Endodermal cell (in vitro differentiated cells): Measurements from ENCODE around the gene CDH4. TPM values are rescaled to one million over a fixed set of nuclear protein-coding genes. Genes with fewer than 3 reads are reported as not detected.

Experiments
- DNase-seq: peaks from one replicate; pipeline ENCODE4 v3.0.0-alpha.2; 2017
- H3K27ac ChIP-seq: 2 replicates; pipeline ENCODE4 v1.5.1; 2013; ENCODE audit warnings: mild to moderate bottlenecking, low read depth, low read length, moderate library complexity
- H3K27me3 ChIP-seq: 2 replicates; pipeline ENCODE4 v1.6.1; 2013; ENCODE audit warnings: mild to moderate bottlenecking, low read length, moderate library complexity; ENCODE audit not compliant: insufficient read depth, control insufficient read depth, poor library complexity, severe bottlenecking
- H3K36me3 ChIP-seq: 2 replicates; pipeline ENCODE4 v1.7.0; 2013; ENCODE audit warnings: mild to moderate bottlenecking, low read length, moderate library complexity; ENCODE audit not compliant: control insufficient read depth, insufficient read depth
- H3K4me1 ChIP-seq: one replicate; pipeline ENCODE4 v1.7.0; 2013; ENCODE audit warnings: low read length; ENCODE audit not compliant: control insufficient read depth, insufficient read depth
- H3K4me3 ChIP-seq: 2 replicates; pipeline ENCODE4 v1.5.1; 2013; ENCODE audit warnings: mild to moderate bottlenecking, low read length, moderate library complexity
- H3K9ac ChIP-seq: 2 replicates; pipeline ENCODE4 v1.6.1; 2013; ENCODE audit warnings: mild to moderate bottlenecking, low read length, moderate library complexity; ENCODE audit not compliant: poor library complexity, severe bottlenecking; ENCODE audit errors: extremely low read depth
- H3K9me3 ChIP-seq: 2 replicates; pipeline ENCODE4 v1.6.1; 2013; ENCODE audit warnings: mild to moderate bottlenecking, low read length, moderate library complexity; ENCODE audit not compliant: control insufficient read depth
- H3K27ac Mint-ChIP-seq: 2 replicates; pipeline ENCODE4 v1.8.0; 2020; ENCODE audit warnings: mixed read lengths
- H3K27me3 Mint-ChIP-seq: 2 replicates; pipeline ENCODE4 v1.8.0; 2021; ENCODE audit warnings: mild to moderate bottlenecking, mixed read lengths; ENCODE audit not compliant: insufficient read depth
- H3K36me3 Mint-ChIP-seq: 2 replicates; pipeline ENCODE4 v1.8.0; 2020; ENCODE audit warnings: low read depth, mixed read lengths
- H3K4me1 Mint-ChIP-seq: 2 replicates; pipeline ENCODE4 v1.8.0; 2020; ENCODE audit warnings: mixed read lengths
- H3K4me3 Mint-ChIP-seq: 2 replicates; pipeline ENCODE4 v1.8.0; 2020; ENCODE audit warnings: mild to moderate bottlenecking, moderate library complexity, mixed read lengths
- H3K9me3 Mint-ChIP-seq: 2 replicates; pipeline ENCODE4 v1.8.0; 2020; ENCODE audit warnings: mild to moderate bottlenecking, mixed read lengths
- CTCF ChIP-seq: fragments of 200-600 bp; sonication (generic); conservative IDR thresholded peaks from 2 replicates; pipeline ENCODE4 v1.5.0; 2021; ENCODE audit warnings: antibody characterized with exemption, mild to moderate bottlenecking
- WGBS, 2 experiments: methylation state at CpG; one replicate each; pipeline versions ENCODE4 v1.1.5 to v1.1.7; 2013; ENCODE audit warnings: missing lambda C conversion rate in 2 of 2, mixed read lengths in 1 of 2; ENCODE audit not compliant: insufficient coverage in 1 of 2, insufficient read length in 1 of 2; 5-methylcytosine and 5-hydroxymethylcytosine counted together
- total RNA-seq, 2 donors: library from RNA; stranded (reverse); fragmentation: NEBNext Ultra II Directional in 1 of 2; extraction: Animal tissue kit (Norgen Biotek cat#: 25700) in 1 of 2; gene quantifications; 2 replicates in 1 of 2; 3 replicates in 1 of 2; pipeline ENCODE4 v1.2.1, GENCODE V29; 2021

The CDH4 gene
- total RNA-seq, 2 donors from 2014 or later: 1.8 to 5.8 TPM

GRCh38 chr20:61965606-61966491, 713.8 kb downstream of the CDH4 start:
- no peak overlapping the region for H3K4me3 Mint-ChIP-seq
- peak; percentile 88 for DNase-seq
- no peaks in the 10 kb centered on the region for H3K36me3 ChIP-seq
- H3K4me3 ChIP-seq: no peak overlapping the region
- 64 to 96% methylated on average over 3 to 44 of the region's 49 CpGs for WGBS, 2 experiments
- H3K27me3 Mint-ChIP-seq: no peaks in the 10 kb centered on the region
- H3K9me3 ChIP-seq: no peaks in the 10 kb centered on the region
- peaks cover 3% of the 10 kb centered on the region for H3K36me3 Mint-ChIP-seq
- no peak overlapping the region for H3K9ac ChIP-seq
- H3K27me3 ChIP-seq: no peaks in the 10 kb centered on the region
- H3K4me1 Mint-ChIP-seq: no peaks in the 10 kb centered on the region
- H3K27ac Mint-ChIP-seq: no peak overlapping the region
- no peaks in the 10 kb centered on the region for H3K4me1 ChIP-seq
- H3K27ac ChIP-seq: no peak overlapping the region
- peak; percentile 27 for TF ChIP-seq CTCF
- H3K9me3 Mint-ChIP-seq: no peaks in the 10 kb centered on the region

- H3K27ac Mint-ChIP-seq: no peak overlapping the region
- no peak for TF ChIP-seq CTCF
- no peaks in the 10 kb centered on the region for H3K4me1 ChIP-seq
- peaks cover 2% of the 10 kb centered on the region for H3K36me3 Mint-ChIP-seq
- no peaks in the 10 kb centered on the region for H3K9me3 Mint-ChIP-seq
- H3K9ac ChIP-seq: no peak overlapping the region
- no peak overlapping the region for H3K27ac ChIP-seq
- H3K27me3 Mint-ChIP-seq: no peaks in the 10 kb centered on the region
- H3K4me3 ChIP-seq: no peak overlapping the region
- H3K36me3 ChIP-seq: peaks cover 1% of the 10 kb centered on the region
- 93 to 96% methylated on average over 11 to 25 of the region's 25 CpGs for WGBS, 2 experiments
- no peaks in the 10 kb centered on the region for H3K9me3 ChIP-seq
- no peaks in the 10 kb centered on the region for H3K27me3 ChIP-seq
- H3K4me1 Mint-ChIP-seq: no peaks in the 10 kb centered on the region
- DNase-seq: no peak
- no peak overlapping the region for H3K4me3 Mint-ChIP-seq
Measured at GRCh38 chr20:61966492-61967244, 714.6 kb downstream of the CDH4 start.

GRCh38 chr20:61967300-61967699, 715.2 kb downstream of the CDH4 start:
- H3K4me1 ChIP-seq: no peaks in the 10 kb centered on the region
- no peak overlapping the region for H3K27ac Mint-ChIP-seq
- no peaks in the 10 kb centered on the region for H3K4me1 Mint-ChIP-seq
- H3K27me3 Mint-ChIP-seq: no peaks in the 10 kb centered on the region
- H3K36me3 Mint-ChIP-seq: peaks cover 8% of the 10 kb centered on the region
- H3K36me3 ChIP-seq: peaks cover 8% of the 10 kb centered on the region
- H3K4me3 Mint-ChIP-seq: no peak overlapping the region
- no peak for TF ChIP-seq CTCF
- H3K9ac ChIP-seq: no peak overlapping the region
- DNase-seq: no peak
- H3K4me3 ChIP-seq: no peak overlapping the region
- no peaks in the 10 kb centered on the region for H3K9me3 Mint-ChIP-seq
- no peaks in the 10 kb centered on the region for H3K9me3 ChIP-seq
- no peak overlapping the region for H3K27ac ChIP-seq
- no peaks in the 10 kb centered on the region for H3K27me3 ChIP-seq
- 89% methylated on average over 4 of the region's 7 CpGs; no CpG with 5 or more reads in 1 of the 2 experiments for WGBS, 2 experiments
